Stimulated activated naive B cell treated with anti-CD40 and anti-IgM and Interleukin-4, amounts not matched to agents 10 μg/mL and 1 μg/mL and 100 μg/mL, for 72 hours (primary cell): ENCODE measurements around the gene RCE1.
A peak's percentile ranks its signal among the peaks of the same experiment; 100 is the strongest.

Source experiments
- ATAC-seq, 2 donors: fragments of 150-1000 bp; cut with Tn5 transposase; replicated peaks; 2 replicates each; pipeline ENCODE4 v1.10.0; 2021; ENCODE audit warnings: moderate library complexity in 1 of 2
- DNase-seq: peaks from one replicate; pipeline ENCODE4 v3.0.0; 2021
- H3K27ac Mint-ChIP-seq: one replicate; pipeline ENCODE4 v1.8.0; 2022; ENCODE audit warnings: mild to moderate bottlenecking, mixed read lengths
- H3K27me3 Mint-ChIP-seq, 2 donors: one replicate each; pipeline ENCODE4 v1.8.0; 2022; ENCODE audit warnings: mixed read lengths in 2 of 2
- H3K36me3 Mint-ChIP-seq, 2 donors: one replicate each; pipeline ENCODE4 v1.8.0; 2022; ENCODE audit warnings: mixed read lengths in 2 of 2, mild to moderate bottlenecking in 1 of 2
- H3K4me1 Mint-ChIP-seq, 2 donors: one replicate each; pipeline ENCODE4 v1.8.0; 2022; ENCODE audit warnings: mixed read lengths in 2 of 2, mild to moderate bottlenecking in 1 of 2
- H3K4me3 Mint-ChIP-seq, 2 donors: one replicate each; pipeline ENCODE4 v1.8.0; 2022; ENCODE audit warnings: mild to moderate bottlenecking in 2 of 2, mixed read lengths in 2 of 2, moderate library complexity in 1 of 2
- H3K9me3 Mint-ChIP-seq, 2 donors: one replicate each; pipeline ENCODE4 v1.8.0; 2022; ENCODE audit warnings: mixed read lengths in 2 of 2, mild to moderate bottlenecking in 1 of 2

RCE1 gene

DNA sequence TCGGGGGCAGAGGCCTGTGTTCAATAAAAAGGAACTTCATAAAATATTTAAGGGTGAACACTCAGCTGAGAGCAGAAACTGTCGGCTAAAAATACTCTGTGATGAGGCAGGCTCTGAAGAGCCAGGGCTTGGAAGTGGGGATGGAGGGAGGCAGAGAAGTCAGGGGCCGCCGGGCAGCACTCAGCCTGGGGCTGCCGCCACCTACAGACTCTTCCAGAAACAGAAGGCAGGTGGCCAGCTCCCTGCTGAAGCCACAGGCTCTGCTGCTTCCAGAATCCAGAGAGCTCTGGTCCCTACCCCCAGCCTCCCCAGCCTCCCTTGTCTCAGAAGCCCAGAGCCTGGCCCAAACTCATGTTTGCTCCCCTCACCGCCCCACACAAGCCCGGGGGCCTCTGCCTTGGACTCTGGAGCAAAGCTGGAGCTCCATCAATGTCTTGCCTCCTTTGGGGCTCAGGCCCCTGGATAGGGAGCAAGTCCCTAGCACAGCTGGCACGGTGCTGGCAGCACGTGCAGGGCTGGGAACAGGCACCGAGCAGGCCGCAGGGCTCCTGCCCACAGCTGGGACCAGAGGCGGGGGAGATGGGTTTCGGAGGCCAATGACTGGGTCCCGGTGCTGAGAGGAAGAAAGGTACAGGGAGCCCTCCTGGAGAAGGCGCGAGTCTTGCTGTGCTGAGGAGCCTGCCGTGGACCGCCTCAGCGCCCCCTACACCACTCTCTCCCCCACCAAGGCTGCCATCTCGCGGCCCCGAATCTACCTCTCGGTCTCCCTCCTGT, 21.9 kb downstream of the RCE1 start:
- no peaks in the 10 kb centered on the region for H3K9me3 Mint-ChIP-seq

DNA sequence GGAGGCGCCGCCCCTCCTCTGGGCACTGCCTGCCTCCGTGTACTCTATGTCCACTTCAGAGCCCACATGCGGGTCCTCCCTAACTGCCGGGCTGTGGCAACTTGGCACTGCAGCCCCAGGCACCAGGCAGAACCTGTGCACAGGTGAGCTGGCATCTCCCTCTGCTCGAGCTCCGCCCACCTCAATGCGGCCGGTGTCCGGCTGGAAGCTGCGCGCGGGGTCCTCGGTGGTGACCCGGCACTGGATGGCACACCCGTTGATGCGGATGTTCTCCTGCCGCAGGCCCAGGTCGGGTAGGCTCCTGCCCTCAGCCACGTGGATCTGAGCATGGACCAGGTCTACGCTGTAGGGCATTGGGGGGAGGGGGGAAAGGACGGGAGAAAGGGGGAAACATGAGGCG, 22.8 kb downstream of the RCE1 start:
- Mint-ChIP-seq H3K27ac (no peak overlapping the region), H3K9me3 (no peaks in the 10 kb centered on the region), H3K36me3 (peaks cover 0 to 2% of the 10 kb centered on the region in 2 donors), H3K4me1 (peaks cover 8 to 12% of the 10 kb centered on the region in 2 donors), H3K27me3 (no peaks in the 10 kb centered on the region), H3K4me3 (no peak overlapping the region)
- DNase-seq (no peak), ATAC-seq (no peak)

More for the DNA sequence above, 21.9 kb downstream of the RCE1 start:
- no peaks in the 10 kb centered on the region for H3K27me3 Mint-ChIP-seq
- H3K27ac Mint-ChIP-seq = no peak overlapping the region
- no peak overlapping the region for H3K4me3 Mint-ChIP-seq
- peaks cover 0 to 2% of the 10 kb centered on the region in 2 donors for H3K36me3 Mint-ChIP-seq
- no peak for ATAC-seq
- DNase-seq = no peak
- peaks cover 8 to 12% of the 10 kb centered on the region in 2 donors for H3K4me1 Mint-ChIP-seq

DNA sequence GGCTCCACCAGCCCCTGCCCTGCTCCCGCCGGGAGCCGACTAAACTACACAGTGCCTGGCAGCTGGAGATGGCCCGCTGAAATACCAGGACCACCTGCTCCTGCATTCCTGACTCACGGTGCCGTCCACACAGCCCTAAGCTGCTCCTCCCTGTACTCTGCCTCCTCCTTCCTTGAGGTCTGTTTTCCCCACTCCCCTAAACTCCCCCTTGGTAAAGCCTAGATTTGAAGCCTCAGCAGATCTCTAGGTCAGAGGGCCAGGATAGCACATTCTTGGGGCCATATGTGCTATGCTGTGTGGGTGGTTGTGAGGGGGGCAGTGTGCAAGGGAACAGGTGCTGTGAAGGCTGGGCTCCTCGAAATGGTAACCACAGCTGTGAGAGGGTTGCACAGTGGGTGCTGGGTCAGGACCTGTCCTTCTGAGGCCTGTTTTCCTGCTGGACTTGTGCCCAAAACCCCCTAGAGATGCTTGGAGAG, 23.3 kb downstream of the RCE1 start:
- Mint-ChIP-seq H3K9me3 (no peaks in the 10 kb centered on the region), H3K4me3 (no peak overlapping the region), H3K4me1 (peaks cover 8 to 12% of the 10 kb centered on the region in 2 donors), H3K27me3 (no peaks in the 10 kb centered on the region), H3K27ac (no peak overlapping the region), H3K36me3 (no peaks in the 10 kb centered on the region)
- ATAC-seq = no peak
- no peak for DNase-seq

DNA sequence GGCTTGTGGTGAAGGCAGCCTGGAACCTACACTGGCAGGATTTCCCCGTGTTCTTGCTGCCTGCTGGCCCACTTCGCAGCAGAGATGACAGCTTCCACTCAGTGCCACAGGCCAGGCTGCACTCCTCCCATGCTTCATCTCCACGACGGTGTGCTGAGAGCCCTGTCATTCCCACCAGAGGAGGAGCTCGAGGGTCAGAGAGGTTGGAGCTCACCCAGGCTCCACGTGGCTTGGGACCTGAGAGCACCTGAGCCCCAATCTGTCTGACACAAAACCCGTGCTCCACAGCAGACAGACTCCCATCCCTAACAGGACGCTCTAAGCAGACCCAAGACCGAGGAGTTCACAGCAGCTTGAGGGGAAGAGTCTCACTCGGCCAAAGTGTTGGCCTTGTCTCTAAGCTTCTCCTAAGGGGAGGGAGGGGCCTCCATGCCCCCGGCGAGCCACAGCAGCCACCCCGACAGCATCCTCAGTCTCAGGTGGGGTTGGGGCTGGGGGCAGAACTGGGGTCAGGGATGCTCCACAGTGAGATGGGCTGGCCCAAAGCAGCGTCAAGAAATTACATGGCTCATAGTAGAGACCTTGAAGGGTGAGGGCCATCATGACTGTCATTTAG, 24.3 kb downstream of the RCE1 start:
- H3K4me1 Mint-ChIP-seq = peaks cover 8 to 12% of the 10 kb centered on the region in 2 donors
- no peaks in the 10 kb centered on the region for H3K9me3 Mint-ChIP-seq
- H3K4me3 Mint-ChIP-seq = no peak overlapping the region

DNA sequence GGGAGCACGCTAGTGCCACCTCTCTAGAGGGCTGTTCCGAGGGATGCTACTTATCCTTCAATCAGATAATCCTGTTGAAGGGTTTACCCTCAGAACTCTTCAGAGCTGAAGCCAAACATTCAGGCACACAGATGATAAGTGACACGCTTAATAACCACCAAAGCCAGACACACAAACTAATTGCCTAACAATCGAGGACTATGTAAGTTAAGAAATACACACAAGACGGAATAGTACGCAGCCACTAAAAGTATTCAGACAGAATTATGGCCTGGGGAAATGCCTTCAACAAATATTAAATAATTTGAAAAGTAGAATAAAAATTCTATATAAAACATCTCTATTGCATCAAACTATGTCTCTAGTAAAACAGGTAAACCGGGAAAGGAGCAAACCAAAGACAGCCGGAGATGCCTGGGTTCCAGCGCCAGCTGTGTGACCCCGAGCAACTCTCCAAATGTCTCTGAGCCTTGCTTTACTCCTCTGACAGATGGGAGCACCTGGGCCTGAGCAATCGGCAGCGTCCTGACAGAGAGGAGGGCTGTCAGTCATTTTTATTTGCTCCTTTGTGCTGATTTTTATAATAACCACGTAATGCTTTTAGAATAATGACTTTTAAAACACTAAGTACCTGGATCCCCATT, 25.0 kb downstream of the RCE1 start:
- peaks cover 8 to 12% of the 10 kb centered on the region in 2 donors for H3K4me1 Mint-ChIP-seq

More for the DNA sequence above, 24.3 kb downstream of the RCE1 start:
- Mint-ChIP-seq H3K27ac (no peak overlapping the region), H3K36me3 (no peaks in the 10 kb centered on the region), H3K27me3 (no peaks in the 10 kb centered on the region)
- DNase-seq (no peak), ATAC-seq (no peak)

DNA sequence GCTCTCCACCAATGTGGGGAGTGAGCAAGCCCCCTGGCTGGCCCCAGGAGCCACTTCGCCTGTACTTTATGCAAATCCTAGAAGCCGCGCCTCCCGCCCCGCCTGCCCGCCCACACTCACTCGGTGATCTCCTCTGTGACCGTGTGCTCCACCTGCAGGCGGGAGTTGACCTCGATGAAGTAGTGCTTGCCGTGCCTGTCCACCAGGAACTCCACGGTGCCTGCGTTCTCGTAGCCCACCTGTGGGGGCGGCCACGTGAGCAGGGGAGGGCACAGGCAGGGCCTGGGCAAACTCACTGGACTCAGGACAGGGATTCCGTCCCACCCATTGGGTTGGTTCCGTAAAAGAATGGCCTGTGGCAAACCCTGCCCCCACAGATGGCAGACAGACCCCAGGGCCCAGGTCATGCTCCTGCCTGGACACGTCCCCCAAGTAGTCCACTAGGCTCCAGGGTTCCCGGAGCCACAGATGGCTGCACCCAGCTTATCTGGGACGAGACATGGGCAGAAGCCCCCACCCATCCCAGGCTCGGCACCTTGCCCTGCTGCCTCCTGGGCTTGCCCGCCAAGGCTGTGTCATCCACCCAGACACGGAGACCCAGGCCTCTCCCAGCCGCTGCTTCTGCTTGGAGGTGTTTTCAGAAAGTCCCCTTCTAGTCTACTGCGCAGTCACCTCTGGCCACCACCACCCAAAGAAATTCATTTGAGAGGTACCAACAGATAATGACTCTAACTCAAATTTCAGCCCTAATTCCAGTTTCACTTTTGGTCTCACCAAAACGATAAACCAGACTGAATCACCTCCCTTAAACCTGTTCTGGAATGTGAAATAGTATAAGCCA, 25.7 kb downstream of the RCE1 start:
- Mint-ChIP-seq H3K4me3 (peak overlapping the region in 1 of 2 donors; percentile 29), H3K27ac (peak overlapping the region; percentile 6)
- peak; percentile 96 to 97 for ATAC-seq

More for the DNA sequence above, 25.0 kb downstream of the RCE1 start:
- H3K36me3 Mint-ChIP-seq = no peaks in the 10 kb centered on the region
- ATAC-seq (peak; percentile 21 to 26), DNase-seq (no peak)
- H3K27ac Mint-ChIP-seq = no peak overlapping the region
- peak overlapping the region in 1 of 2 donors; percentile 29 for H3K4me3 Mint-ChIP-seq
- H3K27me3 Mint-ChIP-seq = no peaks in the 10 kb centered on the region
- H3K9me3 Mint-ChIP-seq = no peaks in the 10 kb centered on the region

DNA sequence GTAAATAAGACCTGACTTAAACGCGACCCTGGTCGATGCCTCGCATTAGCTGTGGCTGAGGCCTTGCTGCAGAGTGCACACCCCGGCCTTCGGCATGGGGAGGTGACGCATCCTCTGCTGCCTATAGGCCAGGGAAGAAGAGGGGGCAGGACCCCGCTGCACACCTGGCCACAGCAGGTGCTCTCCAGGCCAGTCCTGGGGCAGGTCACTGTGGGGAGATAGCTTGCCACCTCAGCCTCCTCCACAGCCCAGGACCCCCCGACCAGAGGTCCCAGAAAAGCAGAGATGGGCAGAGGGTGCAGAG, 26.3 kb downstream of the RCE1 start:
- H3K4me3 Mint-ChIP-seq = no peak overlapping the region
- no peak overlapping the region for H3K27ac Mint-ChIP-seq
- H3K27me3 Mint-ChIP-seq = peaks cover 4 to 5% of the 10 kb centered on the region in 2 donors
- DNase-seq (no peak), ATAC-seq (no peak)
- H3K9me3 Mint-ChIP-seq = no peaks in the 10 kb centered on the region
- peaks cover 6 to 12% of the 10 kb centered on the region in 2 donors for H3K4me1 Mint-ChIP-seq
- H3K36me3 Mint-ChIP-seq = no peaks in the 10 kb centered on the region

More for the DNA sequence above, 25.7 kb downstream of the RCE1 start:
- H3K4me1 Mint-ChIP-seq = peaks cover 8 to 12% of the 10 kb centered on the region in 2 donors
- peak; percentile 73 for DNase-seq
- H3K27me3 Mint-ChIP-seq = no peaks in the 10 kb centered on the region
- no peaks in the 10 kb centered on the region for H3K9me3 Mint-ChIP-seq
- H3K36me3 Mint-ChIP-seq = no peaks in the 10 kb centered on the region

DNA sequence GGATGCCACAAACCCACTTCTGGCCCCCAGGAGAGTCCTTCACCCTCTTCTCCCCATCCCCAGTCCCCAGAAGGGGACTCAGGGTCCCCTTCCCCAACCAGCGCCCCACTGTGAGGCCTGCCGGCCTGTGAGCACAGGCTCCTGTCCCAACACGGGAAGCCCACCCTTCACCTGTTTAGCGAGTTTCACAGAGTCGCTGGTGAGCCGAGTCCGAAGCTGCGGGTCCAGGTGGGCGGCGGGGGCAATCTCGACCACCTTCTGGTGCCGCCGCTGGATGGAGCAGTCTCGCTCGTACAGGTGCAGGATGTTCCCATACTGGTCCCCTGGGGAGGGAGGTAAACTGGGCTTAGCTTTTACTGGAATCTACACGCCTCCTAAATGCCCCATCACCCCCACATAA, 26.9 kb downstream of the RCE1 start:
- Mint-ChIP-seq H3K4me3 (no peak overlapping the region), H3K4me1 (peaks cover 6 to 12% of the 10 kb centered on the region in 2 donors), H3K9me3 (no peaks in the 10 kb centered on the region), H3K27ac (no peak overlapping the region), H3K27me3 (peaks cover 10 to 11% of the 10 kb centered on the region in 2 donors), H3K36me3 (no peaks in the 10 kb centered on the region)
- DNase-seq = no peak
- ATAC-seq = no peak

DNA sequence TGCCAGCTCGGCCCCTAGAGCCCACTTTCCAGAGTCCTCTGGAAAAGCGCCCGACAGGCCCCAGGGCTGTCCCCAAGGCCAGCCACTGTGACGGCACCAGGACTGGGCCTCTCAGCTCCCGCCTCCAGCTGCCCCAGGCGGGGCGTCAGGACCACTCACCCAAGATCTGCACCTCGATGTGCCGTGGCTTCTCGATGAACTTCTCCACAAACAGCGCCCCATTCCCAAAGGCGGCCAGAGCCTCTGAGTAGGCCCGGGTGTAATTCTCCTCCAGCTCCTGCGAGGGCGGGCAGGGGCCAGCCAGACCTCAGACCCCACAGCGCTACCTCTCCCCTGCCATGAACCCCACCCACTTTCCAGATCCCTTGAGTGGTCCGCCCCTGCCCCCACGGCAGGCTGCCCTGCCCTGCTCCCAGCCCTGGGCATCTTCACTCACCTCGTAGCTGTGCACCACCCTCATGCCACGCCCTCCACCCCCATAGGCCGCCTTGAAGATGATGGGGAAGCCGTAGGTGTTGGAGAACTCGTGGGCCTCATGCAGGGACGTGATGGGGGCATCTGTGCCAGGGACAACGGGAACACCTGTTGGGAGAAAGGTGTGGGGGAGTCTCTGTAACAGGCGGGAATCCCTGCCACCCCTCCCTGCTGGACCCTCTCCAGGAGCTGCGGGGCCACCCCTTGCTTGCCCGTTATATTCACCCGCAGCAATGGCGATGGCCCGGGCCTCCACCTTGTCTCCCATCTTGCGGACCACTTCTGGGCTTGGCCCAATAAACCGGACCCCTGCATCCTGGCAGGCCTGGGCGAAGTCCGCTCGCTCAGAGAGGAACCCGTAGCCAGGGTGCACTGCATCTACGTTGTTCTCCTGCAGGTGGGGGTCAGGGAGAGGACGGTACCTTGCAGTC, 27.6 kb downstream of the RCE1 start:
- no peaks in the 10 kb centered on the region for H3K9me3 Mint-ChIP-seq
- no peak overlapping the region for H3K27ac Mint-ChIP-seq
- H3K4me1 Mint-ChIP-seq = peaks cover 6 to 12% of the 10 kb centered on the region in 2 donors
- H3K27me3 Mint-ChIP-seq = peaks cover 15 to 16% of the 10 kb centered on the region in 2 donors
- H3K36me3 Mint-ChIP-seq = no peaks in the 10 kb centered on the region
- no peak for DNase-seq
- no peak for ATAC-seq
- H3K4me3 Mint-ChIP-seq = no peak overlapping the region

DNA sequence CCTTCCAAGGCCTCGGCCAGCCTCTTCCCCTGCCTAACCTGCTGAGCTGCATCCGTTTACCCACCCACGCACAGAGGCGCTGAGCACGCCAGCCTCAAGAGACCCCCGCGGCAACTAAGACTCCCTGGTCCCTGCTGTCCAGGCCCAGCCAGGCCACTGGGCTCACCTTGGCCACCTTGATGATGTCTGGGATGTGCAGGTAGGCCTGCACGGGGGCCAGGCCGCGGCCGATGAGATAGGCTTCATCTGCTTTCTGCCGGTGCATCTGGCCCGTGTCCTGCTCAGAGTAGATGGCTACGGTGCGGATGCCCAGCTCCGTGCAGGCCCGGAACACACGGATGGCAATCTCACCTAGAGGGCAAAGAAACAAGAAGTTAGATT, 28.3 kb downstream of the RCE1 start:
- DNase-seq (no peak), ATAC-seq (no peak)
- Mint-ChIP-seq H3K9me3 (no peaks in the 10 kb centered on the region), H3K36me3 (no peaks in the 10 kb centered on the region), H3K27ac (no peak overlapping the region), H3K4me1 (peaks cover 6 to 12% of the 10 kb centered on the region in 2 donors), H3K4me3 (no peak overlapping the region), H3K27me3 (peaks cover 15 to 18% of the 10 kb centered on the region in 2 donors)

DNA sequence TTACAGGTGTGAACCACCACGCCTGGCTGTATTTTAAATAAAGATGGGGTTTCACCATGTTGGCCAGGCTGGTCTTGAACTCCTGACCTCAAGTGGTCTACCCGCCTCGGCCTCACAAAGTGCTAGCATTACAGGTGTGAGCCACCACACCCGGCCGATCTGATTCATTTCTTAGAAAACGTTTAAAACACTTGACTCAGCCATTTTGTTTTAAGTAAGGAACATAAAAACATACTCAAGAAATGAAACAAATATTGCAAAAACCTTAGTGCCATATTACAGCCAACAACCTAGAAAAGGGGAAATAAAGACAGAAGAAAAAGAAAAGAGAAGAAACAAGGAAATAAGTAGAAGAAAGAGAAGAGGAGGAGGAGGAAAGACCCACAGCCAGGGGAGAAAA, 31.0 kb downstream of the RCE1 start:
- H3K36me3 Mint-ChIP-seq = no peaks in the 10 kb centered on the region

DNA sequence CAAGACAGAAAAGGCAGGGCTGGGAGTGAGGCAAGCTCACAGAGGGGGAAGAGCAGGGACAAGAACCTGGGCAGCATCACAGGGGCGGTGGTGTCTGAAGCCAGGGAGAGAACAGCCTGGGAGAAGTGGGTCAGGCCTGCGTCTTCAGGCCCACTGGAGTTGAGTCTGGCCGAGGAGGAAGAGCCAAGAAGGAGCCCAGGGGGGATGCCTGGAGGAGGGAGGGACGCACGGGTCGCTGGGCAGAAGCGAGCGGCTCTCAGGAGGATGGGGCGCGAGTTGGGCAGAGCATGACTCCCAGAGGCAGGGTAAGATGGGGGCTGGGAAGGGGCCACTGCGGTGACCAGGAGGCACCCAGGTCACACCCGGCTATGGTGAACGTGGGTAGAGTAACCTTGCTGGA, 32.1 kb downstream of the RCE1 start:
- Mint-ChIP-seq H3K9me3 (no peaks in the 10 kb centered on the region), H3K4me1 (no peaks in the 10 kb centered on the region), H3K27me3 (peaks cover 15 to 23% of the 10 kb centered on the region in 2 donors), H3K36me3 (no peaks in the 10 kb centered on the region), H3K27ac (no peak overlapping the region), H3K4me3 (no peak overlapping the region)
- no peak for ATAC-seq
- DNase-seq = no peak

More for the DNA sequence above, 31.0 kb downstream of the RCE1 start:
- DNase-seq = no peak
- Mint-ChIP-seq H3K4me3 (no peak overlapping the region), H3K4me1 (peaks cover under 1 to 4% of the 10 kb centered on the region in 2 donors), H3K9me3 (no peaks in the 10 kb centered on the region), H3K27me3 (peaks cover 15 to 18% of the 10 kb centered on the region in 2 donors), H3K27ac (no peak overlapping the region)
- no peak for ATAC-seq
